ENCODE results near the gene TRAF4.
"Not testable (repeated sequence)": the region's sequence is repeated elsewhere in the genome, so short reads cannot be mapped to it uniquely, and the experiment has no call there.

The TRAF4 gene

DNA sequence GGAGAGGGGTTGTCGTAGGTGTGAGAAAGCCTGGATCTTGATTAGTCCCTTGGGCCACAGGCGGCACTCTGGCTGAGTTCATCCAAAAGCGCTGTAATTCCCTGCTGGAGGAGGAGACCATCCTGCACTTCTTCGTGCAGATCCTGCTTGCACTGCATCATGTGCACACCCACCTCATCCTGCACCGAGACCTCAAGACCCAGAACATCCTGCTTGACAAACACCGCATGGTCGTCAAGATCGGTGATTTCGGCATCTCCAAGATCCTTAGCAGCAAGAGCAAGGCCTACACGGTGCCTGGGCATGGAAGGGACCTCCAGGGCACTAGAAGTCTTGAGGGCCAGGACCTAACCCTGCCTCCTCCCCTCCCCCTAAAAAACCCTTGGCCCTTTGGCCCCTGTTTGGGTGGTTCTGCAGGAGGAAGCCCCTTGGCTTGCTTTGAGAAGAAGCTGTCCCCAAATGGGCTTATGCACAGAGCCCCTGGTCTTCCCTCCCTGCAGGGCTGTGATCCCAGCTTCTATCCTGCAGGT is 9.0 kb upstream of the TRAF4 start:
- DNase-seq = no peak

DNA sequence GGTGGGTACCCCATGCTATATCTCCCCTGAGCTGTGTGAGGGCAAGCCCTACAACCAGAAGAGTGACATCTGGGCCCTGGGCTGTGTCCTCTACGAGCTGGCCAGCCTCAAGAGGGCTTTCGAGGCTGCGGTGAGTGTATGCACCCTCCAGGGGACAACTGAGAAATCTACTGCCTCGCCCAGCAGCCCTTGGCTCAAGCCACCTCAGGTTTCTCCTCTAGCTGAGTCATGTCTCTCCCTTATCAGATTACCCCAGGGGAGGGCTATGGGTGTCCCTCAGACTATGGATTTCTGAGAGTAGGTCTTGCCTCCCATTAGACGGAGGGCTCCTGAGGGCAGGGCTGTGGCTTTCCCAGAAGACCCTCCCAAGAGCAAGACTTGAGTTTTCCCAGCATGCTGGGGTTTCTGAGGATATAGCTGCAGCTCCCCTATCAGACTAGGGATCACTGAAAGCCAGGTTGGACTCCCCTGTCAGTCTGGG is 8.5 kb upstream of the TRAF4 start:
- DNase-seq = no peak

DNA sequence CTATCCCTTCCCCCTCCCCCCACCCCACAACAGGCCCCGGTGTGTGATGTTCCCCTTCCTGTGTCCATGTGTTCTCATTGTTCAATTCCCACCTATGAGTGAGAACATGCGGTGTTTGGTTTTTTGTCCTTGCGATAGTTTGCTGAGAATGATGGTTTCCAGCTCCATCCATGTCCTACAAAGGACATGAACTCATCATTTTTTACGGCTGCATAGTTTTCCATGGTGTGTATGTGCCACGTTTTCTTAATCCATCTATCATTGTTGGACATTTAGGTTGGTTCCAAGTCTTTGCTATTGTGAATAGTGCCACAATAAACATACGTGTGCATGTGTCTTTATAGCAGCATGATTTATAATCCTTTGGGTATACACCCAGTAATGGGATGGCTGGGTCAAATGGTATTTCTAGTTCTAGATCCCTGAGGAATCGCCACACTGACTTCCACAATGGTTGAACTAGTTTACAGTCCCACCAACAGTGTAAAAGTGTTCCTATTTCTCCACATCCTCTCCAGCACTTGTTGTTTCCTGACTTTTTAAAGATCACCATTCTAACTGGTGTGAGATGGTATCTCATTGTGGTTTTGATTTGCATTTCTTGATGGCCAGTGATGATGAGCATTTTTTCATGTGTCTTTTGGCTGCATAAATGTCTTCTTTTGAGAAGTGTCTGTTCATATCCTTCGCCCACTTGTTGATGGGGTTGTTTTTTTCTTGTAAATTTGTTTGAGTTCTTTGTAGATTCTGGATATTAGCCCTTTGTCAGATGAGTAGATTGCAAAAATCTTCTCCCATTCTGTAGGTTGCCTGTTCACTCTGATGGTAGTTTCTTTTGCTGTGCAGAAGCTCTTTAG is 7.7 kb upstream of the TRAF4 start:
- DNase-seq = not testable (repeated sequence)

DNA sequence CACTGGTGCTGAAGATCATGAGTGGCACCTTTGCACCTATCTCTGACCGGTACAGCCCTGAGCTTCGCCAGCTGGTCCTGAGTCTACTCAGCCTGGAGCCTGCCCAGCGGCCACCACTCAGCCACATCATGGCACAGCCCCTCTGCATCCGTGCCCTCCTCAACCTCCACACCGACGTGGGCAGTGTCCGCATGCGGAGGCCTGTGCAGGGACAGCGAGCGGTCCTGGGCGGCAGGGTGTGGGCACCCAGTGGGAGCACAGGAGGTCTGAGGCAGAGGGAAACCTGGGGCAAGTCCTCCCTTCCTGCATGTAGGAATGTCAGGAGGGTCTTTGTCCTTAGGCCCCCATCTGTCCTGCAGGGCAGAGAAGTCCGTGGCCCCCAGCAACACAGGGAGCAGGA is 6.5 kb upstream of the TRAF4 start:
- DNase-seq = no peak

DNA sequence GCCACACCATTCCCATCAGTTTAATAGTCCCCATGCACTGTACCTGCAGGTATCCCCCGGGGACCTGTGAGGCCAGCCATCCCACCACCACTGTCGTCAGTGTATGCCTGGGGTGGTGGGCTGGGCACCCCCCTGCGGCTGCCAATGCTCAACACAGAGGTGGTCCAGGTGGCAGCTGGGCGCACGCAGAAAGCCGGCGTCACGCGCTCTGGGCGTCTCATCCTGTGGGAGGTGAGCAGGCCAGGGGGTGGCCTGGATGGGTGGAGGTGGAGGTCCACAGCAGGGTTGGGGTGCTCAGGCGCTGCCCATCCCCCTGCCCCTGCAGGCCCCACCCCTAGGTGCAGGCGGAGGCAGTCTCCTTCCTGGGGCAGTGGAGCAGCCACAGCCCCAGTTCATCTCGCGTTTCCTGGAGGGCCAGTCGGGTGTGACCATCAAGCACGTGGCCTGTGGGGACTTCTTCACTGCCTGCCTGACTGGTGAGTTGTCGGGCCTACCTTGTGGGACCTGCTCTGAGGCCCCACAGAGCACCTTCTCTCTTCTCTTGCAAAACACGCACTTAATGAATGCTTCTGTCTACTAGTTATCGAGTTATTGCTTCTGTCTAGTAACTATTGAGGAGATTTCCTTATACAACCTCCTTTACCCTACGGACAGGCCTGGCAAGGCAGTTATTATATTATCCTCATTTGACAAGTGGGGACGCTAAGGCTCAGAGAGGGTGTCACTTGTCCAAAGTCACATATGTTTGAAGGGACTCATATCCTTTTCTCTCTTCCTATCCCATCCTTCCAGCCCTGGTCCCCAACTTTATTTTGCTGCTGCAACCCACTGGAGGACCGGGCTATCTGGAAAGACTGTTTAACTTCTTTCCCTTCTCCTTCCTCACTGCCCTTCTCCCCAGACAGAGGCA is 5.8 kb upstream of the TRAF4 start:
- DNase-seq = no peak

DNA sequence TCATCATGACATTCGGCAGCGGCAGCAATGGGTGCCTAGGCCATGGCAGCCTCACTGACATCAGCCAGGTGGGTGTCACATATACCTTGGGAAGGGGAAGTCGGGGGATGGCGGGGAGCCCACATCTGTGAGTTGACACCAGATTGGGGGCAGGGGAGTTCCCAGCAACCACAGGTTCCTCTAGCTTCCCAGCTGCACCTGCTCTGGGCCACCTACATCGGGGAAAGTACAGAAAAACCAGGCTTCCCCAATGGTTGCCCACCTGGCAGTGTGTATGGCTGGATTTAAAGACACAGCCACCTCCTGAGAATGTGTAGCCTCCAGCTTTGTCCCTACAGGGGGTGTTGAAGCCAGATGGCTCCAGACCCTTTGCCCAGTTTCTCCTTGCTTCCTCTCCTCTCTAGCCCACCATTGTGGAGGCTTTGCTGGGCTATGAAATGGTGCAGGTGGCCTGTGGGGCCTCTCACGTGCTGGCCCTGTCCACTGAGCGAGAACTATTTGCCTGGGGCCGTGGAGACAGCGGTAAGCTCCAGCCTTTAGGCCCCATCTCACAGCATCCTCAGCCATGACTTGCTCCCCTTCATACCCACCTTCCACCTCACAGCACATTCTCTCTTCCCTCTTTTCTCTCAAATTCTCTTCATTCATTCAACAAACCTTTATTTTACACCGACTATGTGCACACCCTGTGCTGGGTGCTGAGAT is 5.0 kb upstream of the TRAF4 start:
- peak; percentile 47 for DNase-seq

DNA sequence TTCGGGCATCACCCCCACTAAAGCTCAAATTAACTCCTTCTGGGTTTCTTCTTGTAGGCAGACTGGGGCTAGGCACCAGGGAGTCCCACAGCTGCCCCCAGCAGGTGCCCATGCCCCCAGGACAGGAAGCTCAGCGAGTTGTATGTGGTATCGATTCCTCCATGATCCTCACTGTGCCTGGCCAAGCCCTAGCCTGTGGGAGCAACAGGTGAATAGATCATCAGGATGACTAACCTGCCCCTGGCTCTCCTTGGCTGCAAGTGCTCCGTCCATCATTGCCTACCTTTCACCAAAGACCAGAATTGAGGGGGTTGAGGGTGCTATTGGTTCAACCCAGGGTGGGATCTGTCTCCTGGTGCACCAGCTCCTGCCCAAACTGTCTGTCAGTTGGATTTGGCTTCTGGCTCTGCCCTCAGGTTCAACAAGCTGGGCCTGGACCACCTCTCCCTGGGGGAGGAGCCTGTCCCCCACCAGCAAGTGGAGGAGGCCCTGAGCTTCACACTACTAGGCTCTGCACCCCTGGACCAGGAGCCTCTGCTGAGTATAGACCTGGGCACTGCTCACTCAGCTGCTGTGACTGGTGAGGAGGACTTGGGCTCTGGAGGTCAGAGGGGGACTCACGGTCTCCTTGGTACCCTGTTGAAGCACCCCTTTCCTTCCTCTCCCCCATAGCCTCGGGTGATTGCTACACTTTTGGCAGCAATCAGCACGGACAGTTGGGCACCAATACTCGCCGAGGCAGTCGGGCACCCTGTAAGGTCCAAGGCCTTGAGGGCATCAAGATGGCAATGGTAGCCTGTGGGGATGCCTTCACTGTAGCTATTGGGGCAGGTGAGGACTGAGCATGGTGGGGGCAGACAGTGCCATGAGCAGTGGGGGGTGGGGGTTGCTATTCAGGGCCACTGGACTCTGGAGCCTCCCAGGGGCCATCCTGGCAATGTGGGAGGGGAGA is 3.1 kb upstream of the TRAF4 start:
- DNase-seq = no peak

DNA sequence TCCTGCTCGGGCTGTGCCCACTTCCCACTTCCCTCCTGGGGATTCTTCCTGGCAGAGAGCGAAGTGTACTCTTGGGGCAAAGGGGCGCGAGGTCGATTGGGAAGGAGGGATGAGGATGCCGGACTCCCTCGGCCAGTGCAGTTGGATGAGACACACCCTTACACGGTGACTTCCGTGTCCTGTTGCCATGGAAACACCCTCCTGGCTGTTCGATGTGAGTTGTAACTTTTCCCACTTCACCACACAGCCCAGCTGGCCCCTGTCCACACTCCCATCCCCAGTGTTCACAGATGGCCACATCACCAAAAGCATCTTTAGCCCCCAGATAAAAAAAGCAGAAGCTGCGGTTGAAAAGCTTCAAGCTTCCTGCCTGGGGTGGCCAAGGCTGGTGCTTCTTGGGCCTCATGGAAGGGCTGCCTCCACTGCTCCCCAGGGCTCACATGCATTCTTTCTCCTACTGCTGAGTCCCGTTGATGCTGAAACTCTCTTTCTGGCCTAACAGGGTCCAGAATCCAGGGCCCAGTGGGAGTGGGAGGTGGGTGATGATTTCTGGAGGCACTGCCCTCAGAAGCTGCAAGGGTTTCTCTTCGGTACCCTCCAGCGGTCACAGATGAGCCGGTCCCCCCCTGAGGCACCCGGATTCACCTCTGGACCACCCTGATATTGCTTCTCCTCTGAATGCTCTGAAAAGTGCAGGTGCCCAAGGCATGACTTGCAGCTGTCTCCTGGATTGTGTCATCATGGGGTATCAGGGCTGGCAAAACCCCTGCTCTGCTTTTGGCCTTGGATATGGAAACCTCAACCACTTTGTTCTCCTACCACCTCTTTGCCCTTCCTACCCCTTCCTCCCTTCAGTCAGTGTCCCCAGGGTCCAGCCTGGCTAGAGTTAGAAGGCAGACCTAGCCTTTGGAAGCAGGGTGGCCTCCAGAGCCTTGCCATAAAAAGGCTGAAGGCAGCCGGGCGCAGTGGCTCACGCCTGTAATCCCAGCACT is 2.2 kb upstream of the TRAF4 start:
- no peak for DNase-seq

DNA sequence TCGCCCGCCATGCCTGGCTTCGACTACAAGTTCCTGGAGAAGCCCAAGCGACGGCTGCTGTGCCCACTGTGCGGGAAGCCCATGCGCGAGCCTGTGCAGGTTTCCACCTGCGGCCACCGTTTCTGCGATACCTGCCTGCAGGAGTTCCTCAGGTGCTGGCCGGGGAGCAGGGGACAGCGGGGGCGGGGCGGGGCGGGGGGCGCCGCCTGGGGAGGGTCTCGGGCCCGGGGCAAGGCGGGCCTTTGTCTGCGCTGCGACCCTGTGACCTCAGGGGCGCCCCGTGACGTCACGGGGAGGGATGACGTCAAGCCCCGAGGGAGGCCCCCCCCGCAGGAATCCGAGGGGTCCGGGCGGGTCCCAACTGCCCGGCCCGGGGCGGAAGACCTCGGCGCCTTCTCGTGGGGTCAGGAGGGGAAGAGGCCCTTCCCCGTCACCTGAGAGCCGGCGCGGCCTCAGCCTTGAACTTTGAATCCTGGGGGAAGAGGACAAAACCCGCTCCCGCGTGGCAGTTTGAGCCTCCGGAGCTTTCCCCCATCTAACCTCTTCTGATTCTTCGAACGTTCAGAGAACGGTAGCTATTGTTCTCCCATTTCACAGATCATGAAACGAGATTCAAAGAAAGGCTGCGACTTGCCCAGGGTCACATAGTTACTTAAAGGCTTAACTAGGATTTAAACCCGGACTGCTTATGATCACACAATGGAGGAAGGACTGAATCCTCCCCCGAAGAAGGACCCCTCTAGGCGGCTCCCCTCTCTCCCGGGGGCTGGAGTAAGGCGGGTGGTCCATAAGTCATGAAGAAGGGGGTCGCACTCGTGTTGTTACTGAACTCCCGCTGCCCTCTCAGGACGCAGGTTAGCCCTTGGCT is 527 bp downstream of the TRAF4 start:
- peak; percentile 78 for DNase-seq

DNA sequence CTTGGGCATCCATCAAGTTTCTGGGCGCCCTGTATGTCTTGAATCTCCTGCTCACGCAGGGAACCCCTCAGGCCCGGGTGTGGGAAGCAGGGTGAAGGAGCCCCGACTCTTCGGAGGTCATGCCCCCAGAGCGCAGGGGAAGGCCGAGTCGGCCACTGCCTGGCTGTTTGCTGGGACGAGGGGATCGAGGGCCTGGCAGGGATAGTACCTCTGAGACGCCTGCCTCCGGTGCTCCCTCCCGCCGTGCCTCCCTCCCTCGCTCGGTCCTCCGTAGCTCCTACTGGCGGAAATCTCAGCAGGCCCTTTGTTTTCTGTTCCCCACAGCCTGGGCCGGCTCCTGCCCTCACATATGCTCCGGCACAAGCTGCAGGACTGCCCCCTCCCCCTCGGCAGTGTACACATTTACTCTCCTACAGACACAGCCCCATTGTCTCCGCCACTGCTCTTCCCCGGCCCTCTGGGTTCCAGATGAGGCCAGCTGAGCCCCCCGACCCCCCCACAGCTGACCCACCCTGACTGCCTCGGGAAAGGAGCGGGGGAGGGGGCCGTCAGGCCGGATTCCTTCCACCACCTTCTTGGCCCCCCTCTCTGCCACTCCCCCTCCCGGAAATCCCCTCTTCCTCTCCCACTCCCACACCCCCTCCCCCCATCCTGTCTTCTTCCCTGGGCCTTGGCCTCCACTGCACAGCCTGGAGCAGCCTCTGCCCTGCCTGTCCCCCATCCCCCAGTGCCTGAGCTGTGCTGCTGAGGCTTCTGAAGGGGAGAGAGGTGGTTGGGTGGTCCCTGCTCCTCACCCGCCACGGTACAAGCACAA is 1.4 kb downstream of the TRAF4 start:
- peak; percentile 42 for DNase-seq

DNA sequence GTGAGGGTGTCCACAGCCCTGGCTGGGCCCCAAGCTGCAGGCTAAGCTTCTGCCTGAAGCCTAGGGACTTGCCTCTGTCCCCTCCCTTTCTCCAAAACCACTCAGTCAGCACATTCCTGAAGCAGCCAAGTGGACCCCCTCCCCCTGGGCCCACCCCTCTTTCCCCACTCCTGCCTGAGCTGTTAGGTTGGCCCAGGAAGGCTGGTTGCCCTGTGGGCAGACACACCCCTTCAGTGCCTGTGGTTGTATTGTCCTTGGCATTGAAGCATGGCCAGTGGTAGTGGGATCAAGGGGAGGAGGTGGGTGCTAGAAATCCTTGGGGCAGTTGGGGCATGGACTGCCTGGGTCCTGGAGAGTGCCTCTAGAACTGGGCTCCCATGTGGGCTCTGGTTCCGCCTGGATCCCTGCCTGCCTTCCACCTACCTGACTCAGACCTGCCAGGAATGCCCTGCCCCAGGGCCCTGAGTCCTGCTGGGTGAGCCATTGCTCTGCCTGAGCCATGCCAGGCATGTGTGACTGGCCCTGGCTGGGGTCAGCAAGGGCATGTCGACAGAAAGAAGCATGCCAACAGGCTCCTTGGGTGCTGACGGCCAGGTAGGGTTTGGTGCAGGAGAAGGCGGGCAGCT is 2.1 kb downstream of the TRAF4 start:
- DNase-seq = no peak

DNA sequence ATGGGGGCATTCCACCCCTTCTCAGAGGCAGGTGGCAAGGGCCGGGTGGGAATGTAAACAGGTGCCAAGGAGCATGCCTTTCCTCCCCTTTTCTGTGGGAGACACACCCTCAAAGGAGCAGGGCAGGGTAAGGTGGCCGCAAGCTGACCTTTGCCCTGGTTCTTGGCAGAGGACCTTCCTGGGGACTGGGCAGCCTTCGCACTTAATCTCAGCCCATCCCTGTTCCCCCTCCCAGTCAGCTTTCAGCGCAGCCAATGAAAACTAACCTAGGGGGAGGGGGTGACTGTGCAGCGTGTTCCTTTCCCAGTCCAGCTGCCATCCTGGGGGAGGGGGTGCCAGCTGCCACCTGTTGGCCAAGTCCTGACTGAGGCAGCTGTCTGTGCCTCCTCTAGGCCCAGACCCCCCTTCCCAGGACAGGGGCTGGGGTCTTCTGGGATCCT is 2.8 kb downstream of the TRAF4 start:
- no peak for DNase-seq

DNA sequence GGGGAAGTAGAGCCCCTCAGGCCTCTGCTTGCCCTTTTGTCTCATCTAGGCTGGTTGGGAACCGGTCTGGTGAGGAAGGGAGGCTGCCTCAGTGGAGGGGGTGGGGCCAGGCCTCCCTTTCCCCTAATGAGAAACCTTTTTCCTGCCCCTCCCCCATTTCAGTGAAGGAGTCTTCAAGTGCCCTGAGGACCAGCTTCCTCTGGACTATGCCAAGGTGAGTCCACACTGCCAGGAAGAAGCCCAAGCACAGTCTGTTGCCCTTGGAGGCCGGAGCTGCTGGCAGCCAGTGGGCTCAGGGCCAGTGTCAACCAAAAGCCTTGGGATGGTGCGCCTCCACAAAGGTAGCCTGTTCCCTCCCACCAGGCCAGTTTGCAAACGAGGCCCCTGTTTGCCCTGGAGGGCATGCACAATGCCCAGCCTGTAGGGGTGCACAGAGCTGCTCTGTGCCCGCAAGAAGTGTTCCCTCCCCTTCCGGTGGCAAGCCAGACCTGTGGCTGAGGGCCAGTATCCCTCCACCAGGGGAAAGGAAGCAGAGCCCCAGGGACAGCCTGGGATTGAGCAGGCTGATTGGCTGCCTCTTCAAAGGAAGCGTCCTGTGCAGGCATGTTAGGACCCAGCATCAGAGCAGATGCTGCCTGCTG is 3.4 kb downstream of the TRAF4 start:
- DNase-seq = no peak

DNA sequence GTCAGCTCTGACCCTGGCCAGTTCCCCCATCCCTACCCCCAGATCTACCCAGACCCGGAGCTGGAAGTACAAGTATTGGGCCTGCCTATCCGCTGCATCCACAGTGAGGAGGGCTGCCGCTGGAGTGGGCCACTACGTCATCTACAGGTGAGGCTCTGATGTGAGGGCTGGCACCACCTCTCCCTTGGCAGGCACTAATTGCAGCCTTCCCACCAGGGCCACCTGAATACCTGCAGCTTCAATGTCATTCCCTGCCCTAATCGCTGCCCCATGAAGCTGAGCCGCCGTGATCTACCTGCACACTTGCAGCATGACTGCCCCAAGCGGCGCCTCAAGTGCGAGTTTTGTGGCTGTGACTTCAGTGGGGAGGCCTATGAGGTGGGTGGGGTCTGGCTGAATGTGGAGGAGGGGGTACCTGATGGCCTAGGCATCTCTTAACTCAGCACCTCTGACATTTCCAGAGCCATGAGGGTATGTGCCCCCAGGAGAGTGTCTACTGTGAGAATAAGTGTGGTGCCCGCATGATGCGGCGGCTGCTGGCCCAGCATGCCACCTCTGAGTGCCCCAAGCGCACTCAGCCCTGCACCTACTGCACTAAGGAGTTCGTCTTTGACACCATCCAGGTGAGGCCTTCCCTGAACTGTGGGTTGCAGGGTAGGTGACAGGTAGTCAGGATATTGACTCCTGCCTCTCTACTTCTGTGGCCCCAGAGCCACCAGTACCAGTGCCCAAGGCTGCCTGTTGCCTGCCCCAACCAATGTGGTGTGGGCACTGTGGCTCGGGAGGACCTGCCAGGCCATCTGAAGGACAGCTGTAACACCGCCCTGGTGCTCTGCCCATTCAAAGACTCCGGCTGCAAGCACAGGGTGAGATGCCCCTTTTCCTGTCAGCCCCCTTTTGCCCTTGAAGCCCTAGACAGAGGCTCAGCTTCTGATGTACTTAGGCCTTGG is 4.3 kb downstream of the TRAF4 start:
- no peak for DNase-seq

DNA sequence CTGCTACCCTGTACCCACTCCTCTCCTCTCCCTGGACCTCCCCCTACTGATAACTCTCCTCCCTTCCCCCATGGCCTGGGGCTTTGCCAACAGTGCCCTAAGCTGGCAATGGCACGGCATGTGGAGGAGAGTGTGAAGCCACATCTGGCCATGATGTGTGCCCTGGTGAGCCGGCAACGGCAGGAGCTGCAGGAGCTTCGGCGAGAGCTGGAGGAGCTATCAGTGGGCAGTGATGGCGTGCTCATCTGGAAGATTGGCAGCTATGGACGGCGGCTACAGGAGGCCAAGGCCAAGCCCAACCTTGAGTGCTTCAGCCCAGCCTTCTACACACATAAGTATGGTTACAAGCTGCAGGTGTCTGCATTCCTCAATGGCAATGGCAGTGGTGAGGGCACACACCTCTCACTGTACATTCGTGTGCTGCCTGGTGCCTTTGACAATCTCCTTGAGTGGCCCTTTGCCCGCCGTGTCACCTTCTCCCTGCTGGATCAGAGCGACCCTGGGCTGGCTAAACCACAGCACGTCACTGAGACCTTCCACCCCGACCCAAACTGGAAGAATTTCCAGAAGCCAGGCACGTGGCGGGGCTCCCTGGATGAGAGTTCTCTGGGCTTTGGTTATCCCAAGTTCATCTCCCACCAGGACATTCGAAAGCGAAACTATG is 5.2 kb downstream of the TRAF4 start:
- DNase-seq = no peak
